ENCODE data around the gene REM2.

DNA sequence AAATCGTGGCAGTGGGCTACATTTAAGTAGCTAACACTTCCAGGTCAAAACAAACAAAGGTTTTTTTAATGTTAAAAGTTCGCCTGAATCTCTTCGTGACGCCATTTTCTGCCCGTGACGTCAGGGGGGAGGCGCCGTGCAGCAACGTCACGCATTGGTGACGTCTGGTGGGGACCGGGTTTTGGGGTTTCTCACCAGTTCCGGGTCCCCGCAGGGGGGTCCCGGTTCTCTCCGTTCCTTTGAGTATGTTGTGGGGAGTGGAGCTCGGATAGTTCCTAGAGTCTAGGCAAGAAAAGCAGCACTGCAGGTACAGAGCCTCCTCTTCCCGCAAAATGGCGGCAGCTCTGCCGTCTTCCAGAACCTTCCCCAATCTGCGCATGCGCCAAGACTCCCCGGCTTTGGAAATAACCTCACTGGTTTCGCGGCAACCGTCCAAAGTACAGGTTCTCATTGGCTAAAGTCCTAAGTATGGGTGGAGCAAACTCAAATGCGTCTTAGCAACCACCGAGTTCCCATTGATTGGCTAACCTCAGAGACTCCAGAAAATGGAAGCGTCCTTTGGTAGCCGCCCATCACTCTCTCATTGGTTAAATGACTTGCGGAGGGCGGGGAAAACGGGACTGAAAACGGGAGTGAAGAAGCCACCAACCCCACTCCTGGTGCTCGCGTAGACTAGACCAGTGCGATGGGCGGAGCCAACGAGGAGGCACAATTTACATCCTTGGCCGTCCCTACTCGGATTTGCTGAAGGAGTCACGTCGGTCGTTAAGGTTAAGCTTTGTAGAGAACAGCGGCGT is 36.0 kb downstream of the REM2 start, which contains the start of gene RBM23:
- TF ChIP-seq, protein P1, sequence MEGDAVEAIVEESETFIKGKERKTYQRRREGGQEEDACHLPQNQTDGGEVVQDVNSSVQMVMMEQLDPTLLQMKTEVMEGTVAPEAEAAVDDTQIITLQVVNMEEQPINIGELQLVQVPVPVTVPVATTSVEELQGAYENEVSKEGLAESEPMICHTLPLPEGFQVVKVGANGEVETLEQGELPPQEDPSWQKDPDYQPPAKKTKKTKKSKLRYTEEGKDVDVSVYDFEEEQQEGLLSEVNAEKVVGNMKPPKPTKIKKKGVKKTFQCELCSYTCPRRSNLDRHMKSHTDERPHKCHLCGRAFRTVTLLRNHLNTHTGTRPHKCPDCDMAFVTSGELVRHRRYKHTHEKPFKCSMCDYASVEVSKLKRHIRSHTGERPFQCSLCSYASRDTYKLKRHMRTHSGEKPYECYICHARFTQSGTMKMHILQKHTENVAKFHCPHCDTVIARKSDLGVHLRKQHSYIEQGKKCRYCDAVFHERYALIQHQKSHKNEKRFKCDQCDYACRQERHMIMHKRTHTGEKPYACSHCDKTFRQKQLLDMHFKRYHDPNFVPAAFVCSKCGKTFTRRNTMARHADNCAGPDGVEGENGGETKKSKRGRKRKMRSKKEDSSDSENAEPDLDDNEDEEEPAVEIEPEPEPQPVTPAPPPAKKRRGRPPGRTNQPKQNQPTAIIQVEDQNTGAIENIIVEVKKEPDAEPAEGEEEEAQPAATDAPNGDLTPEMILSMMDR (IDR thresholded peaks at IDR 0.05; ENCODE audit: low read length): no peak
- no peak for TF ChIP-seq EZH2phosphoT487 (IDR thresholded peaks at IDR 0.05; ENCODE audit: low read length)
- no peak for TF ChIP-seq EZH2 (optimal IDR thresholded peaks at IDR 0.05; ENCODE audit: low read depth, low read length)
